K562 (cell line): ENCODE results near the gene FLAD1. TPM values are rescaled to one million over a fixed set of nuclear protein-coding genes. Genes with fewer than 3 reads are reported as not detected.

Experiments
- ATAC-seq: fragments of 200-7000 bp; cut with Tn5 transposase; 3 replicates; pipeline ENCODE4 v1.9.1; 2020; ENCODE audit warnings: moderate library complexity
- BruUV-seq: library from RNA; stranded (reverse); fragments of 400-500 nt; replicated peaks from 2 replicates; lab custom pipeline; 2021; lab: Mats Ljungman, UMichigan
- CTCF ChIA-PET: fragments of 300-600 bp; formaldehyde crosslinking; extraction: SDS; loops from one replicate; lab custom pipeline; 2021; ENCODE audit warnings: low intra/inter-chr PET ratio; lab: Yijun Ruan, JAX
- POLR2A ChIA-PET: fragments of 300-600, 350-650 bp; sonication (Branson Sonifier 250); formaldehyde crosslinking; extraction: SDS; loops from one replicate; lab custom pipeline; 2021; ENCODE audit warnings: antibody characterized with exemption, inconsistent platforms; lab: Yijun Ruan, JAX
- DNase-seq, 4 experiments: peaks; one replicate each; pipeline versions ENCODE4 v3.0.0 to v3.0.0-alpha.2; 2011 to 2018; ENCODE audit warnings: low spot score in 3 of 4, mixed read lengths in 3 of 4; ENCODE audit errors: extremely low read depth in 1 of 4
- FAIRE-seq: peaks from 2 replicates; lab custom pipeline; 2011; peaks lifted over from hg19 to GRCh38; lab: Jason Lieb, UNC
- H2AFZ ChIP-seq: 2 replicates; pipeline ENCODE4 v1.6.0; 2011; ENCODE audit warnings: low read depth, low read length, control low read depth, inconsistent platforms
- H3K27ac ChIP-seq: fragments of 200-600 bp; 3 replicates; pipeline ENCODE4 v1.8.0; 2011; ENCODE audit warnings: low read depth, mild to moderate bottlenecking, control low read depth, inconsistent platforms, low read length, moderate library complexity, mixed read lengths; ENCODE audit errors: extremely low read depth
- H3K27me3 ChIP-seq, 2 experiments: fragments of 300-600 bp in 1 of 2; 2 replicates in 1 of 2; 3 replicates in 1 of 2; pipeline versions ENCODE4 v1.6.0 to v1.8.0; 2011; ENCODE audit warnings: inconsistent platforms in 2 of 2, low read length in 2 of 2, mild to moderate bottlenecking in 1 of 2, mixed read lengths in 1 of 2, moderate library complexity in 1 of 2; ENCODE audit not compliant: control insufficient read depth in 2 of 2, insufficient read depth in 2 of 2
- H3K36me3 ChIP-seq: fragments of 300-600 bp; 3 replicates; pipeline ENCODE4 v1.8.0; 2011; ENCODE audit warnings: mild to moderate bottlenecking, low read length, inconsistent platforms; ENCODE audit not compliant: control insufficient read depth, insufficient read depth
- H3K4me1 ChIP-seq, 2 experiments: fragments of 200-600 bp in 1 of 2; replicated peaks in 1 of 2; 2 replicates in 1 of 2; 3 replicates in 1 of 2; pipeline versions ENCODE4 v1.5.1 to v1.8.0; 2011; ENCODE audit warnings: inconsistent platforms in 2 of 2, low read length in 2 of 2, mild to moderate bottlenecking in 1 of 2, mixed read lengths in 1 of 2, moderate library complexity in 1 of 2; ENCODE audit not compliant: control insufficient read depth in 2 of 2, insufficient read depth in 2 of 2
- H3K4me2 ChIP-seq: 2 replicates; pipeline ENCODE4 v1.6.1; 2011; ENCODE audit warnings: low read length, control low read depth, inconsistent platforms, mixed read lengths; ENCODE audit not compliant: insufficient read depth
- H3K4me3 ChIP-seq: fragments of 200-600 bp; sonication (generic), shearing (Covaris generic); 2 replicates; pipeline ENCODE4 v1.5.1; 2016; ENCODE audit warnings: control low read depth, inconsistent platforms
- H3K79me2 ChIP-seq: fragments of 200-600 bp; 3 replicates; pipeline ENCODE4 v1.8.0; 2011; ENCODE audit warnings: low read length, inconsistent platforms; ENCODE audit not compliant: control insufficient read depth, insufficient read depth
- H3K9ac ChIP-seq, 2 experiments: 2 replicates each; pipeline versions ENCODE4 v1.6.0 to v1.6.1; 2011; ENCODE audit warnings: low read depth in 2 of 2, low read length in 2 of 2, control low read depth in 1 of 2, inconsistent platforms in 1 of 2, mild to moderate bottlenecking in 1 of 2, mixed read lengths in 1 of 2; ENCODE audit not compliant: insufficient read depth in 1 of 2
- H3K9me1 ChIP-seq: one replicate; pipeline ENCODE4 v1.6.0; 2011; ENCODE audit warnings: inconsistent platforms, mild to moderate bottlenecking, low read length, moderate library complexity; ENCODE audit not compliant: control insufficient read depth, insufficient read depth
- H3K9me3 ChIP-seq: replicated peaks from 2 replicates; pipeline ENCODE4 v1.5.1; 2011; ENCODE audit warnings: low read depth, low read length, inconsistent platforms; ENCODE audit not compliant: control insufficient read depth, insufficient read depth
- H4K20me1 ChIP-seq: replicated peaks from 2 replicates; pipeline ENCODE4 v1.6.1; 2011; ENCODE audit warnings: low read length, inconsistent platforms, mixed read lengths; ENCODE audit not compliant: control insufficient read depth, insufficient read depth
- CBX3 ChIP-seq, 2 experiments: IDR thresholded peaks; 1 replicate in 1 of 2; 2 replicates in 1 of 2; pipeline ENCODE4 v1.6.1; 2012; ENCODE audit warnings: inconsistent platforms in 2 of 2, low read length in 2 of 2, borderline replicate concordance in 1 of 2, control low read depth in 1 of 2
- NR4A1 ChIP-seq, 2 experiments: fragments of 250-450 bp in 1 of 2; fragments of 450-650 bp in 1 of 2; sonication (Bioruptor Pico) in 1 of 2; IDR thresholded peaks; 2 replicates each; pipeline versions ENCODE4 v1.4.0 to v1.6.1; 2016 to 2020; ENCODE audit warnings: mild to moderate bottlenecking in 2 of 2, missing compliant biosample characterization in 1 of 2, missing genetic modification characterization in 1 of 2, moderate library complexity in 1 of 2
- SMARCE1 ChIP-seq: fragments of 450-650 bp; IDR thresholded peaks from 2 replicates; pipeline ENCODE4 v1.7.1; 2016; ENCODE audit warnings: mild to moderate bottlenecking
- STAT5B ChIP-seq: fragments of 250-450 bp; sonication (Bioruptor Pico); IDR thresholded peaks from 2 replicates; pipeline ENCODE4 v1.8.0; 2021; ENCODE audit warnings: mild to moderate bottlenecking, inconsistent platforms
- TAF1 ChIP-seq: IDR thresholded peaks from 2 replicates; pipeline ENCODE4 v1.6.1; 2011; ENCODE audit warnings: mild to moderate bottlenecking, low read length, moderate library complexity; ENCODE audit not compliant: insufficient read depth, control insufficient read depth, severe bottlenecking; ENCODE audit errors: extremely low read depth
- ZNF224 ChIP-seq: sonication (generic); formaldehyde crosslinking; IDR thresholded peaks from 2 replicates; pipeline ENCODE4 v1.8.0; 2022; ENCODE audit warnings: mild to moderate bottlenecking, missing genetic modification reagents
- WGBS: fragments of 100-300 bp; shearing (Covaris generic); methylation state at CpG from one replicate; pipeline ENCODE4 v1.1.6; 2016; ENCODE audit warnings: low coverage, mixed read lengths; ENCODE audit not compliant: insufficient coverage; ENCODE audit errors: missing lambda C conversion rate; 5-methylcytosine and 5-hydroxymethylcytosine counted together
- in situ Hi-C: fragments of 300-500 bp; cut with MboI; formaldehyde crosslinking; loops from 4 replicates; pipeline ENCODE4 v1.15.0; 2018; ENCODE audit warnings: inconsistent platforms, mixed read lengths
- intact Hi-C: fragments of 100-400 bp; cut with micrococcal nuclease; formaldehyde crosslinking; loops from 2 replicates; pipeline ENCODE4 v1.14.2; 2022
- polyA plus RNA-seq, 8 experiments: library from polyadenylated mRNA; depleted of rRNA in 4 of 8; stranded (reverse) in 5 of 8; unstranded in 3 of 8; fragments of >200 nt; fragmentation: Nextera tagmentation in 2 of 8; fragmentation: Illumina TruSeq in 1 of 8; extraction: Ambion mirVana in 2 of 8; extraction: Trizol in 1 of 8; gene quantifications; 2 replicates each; pipeline versions ENCODE4 v1.2.1 to v1.2.3, GENCODE V29; 2011 to 2014; ENCODE audit warnings: inconsistent platforms in 1 of 8, missing spikeins in 1 of 8
- total RNA-seq, 7 experiments: library from RNA; depleted of rRNA in 6 of 7; stranded (reverse); fragments of >200 nt in 6 of 7; fragmentation: Illumina TruSeq in 2 of 7; extraction: Trizol in 2 of 7; gene quantifications; 2 replicates each; pipeline versions ENCODE4 v1.2.1 to v1.2.3, GENCODE V29; 2011 to 2021; ENCODE audit warnings: low replicate concordance in 1 of 7
- TF ChIP-seq, protein P1 (sequence below): IDR thresholded peaks from 2 replicates; pipeline ENCODE4 v1.6.1; 2016; ENCODE audit warnings: missing genetic modification characterization, missing compliant biosample characterization

Gene FLAD1
- total and polyA plus RNA-seq, 9 of the 15 experiments (the other 6 are each of a cell fraction or from before 2014, with no cell fraction given), result 24.9 to 85.8 (median 67.0) TPM

DNA sequence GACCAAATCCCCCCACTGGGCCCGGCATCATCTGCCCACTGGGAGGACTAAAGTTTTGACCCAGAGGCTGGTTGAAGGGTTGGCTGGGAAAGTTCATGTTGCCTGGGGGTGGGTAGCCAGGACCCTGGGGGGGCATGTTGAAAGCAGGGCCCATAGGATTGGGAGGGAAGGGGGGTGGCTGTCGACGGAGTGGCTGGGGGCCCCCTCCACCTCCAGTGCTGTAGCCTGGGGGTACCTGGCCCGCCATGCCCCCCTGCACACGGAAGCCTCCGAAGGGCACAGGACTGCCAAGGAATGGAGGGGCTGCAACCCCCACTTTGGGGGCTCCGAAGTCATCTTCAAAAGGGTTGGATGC lies 23.7 kb upstream of the FLAD1 start:
- Histone ChIP-seq H3K79me2 (peaks cover 36% of the 10 kb centered on the region), H3K4me2 (no peak overlapping the region), H3K36me3 (peaks cover 39% of the 10 kb centered on the region; the same call in 2 of the 3 replicates), H3K27me3 (no peaks in the 10 kb centered on the region), H3K4me3 (no peak overlapping the region), H3K4me1 (peaks cover 36 to 57% of the 10 kb centered on the region in 2 experiments), H3K27ac (no peak overlapping the region), H4K20me1 (no peaks in the 10 kb centered on the region), H3K9ac (peak overlapping the region in 1 of 2 experiments; percentile 6; a peak in 1 of 4 replicates), H2AFZ (no peak overlapping the region), H3K9me1 (no peaks in the 10 kb centered on the region), H3K9me3 (no peaks in the 10 kb centered on the region)
- CTCF ChIA-PET, result interaction anchor here (0.7 kb wide), 1 partner anchor 194 kb away, joined by 3 read pairs; no protein-coding TSS in a partner anchor
- FAIRE-seq (no peak), ATAC-seq (no peak), DNase-seq (no peak)
- BruUV-seq, result no TSS peak
- intact Hi-C loops, result no loop called here
- in situ Hi-C loops, result loop anchor here (5.0 kb wide), 1 partner anchor 103 kb away; the partner anchor contains the start of gene EFNA4
- no peak for TF ChIP-seq STAT5B (CRISPR knock-in tag)
- no peak for TF ChIP-seq NR4A1 (CRISPR knock-in tag; IDR thresholded peaks at IDR 0.05)
- TF ChIP-seq NR4A1 (tag; IDR thresholded peaks at IDR 0.05), result no peak
- WGBS, result 100% methylated on average over 3 of the region's 7 CpGs
- POLR2A ChIA-PET, result interaction anchor here (0.6 to 7.0 kb wide), 3 partner anchors 9 to 343 kb away, joined by 3 to 80 read pairs (median 3); partner anchors contain the start of genes CKS1B and SHC1

DNA sequence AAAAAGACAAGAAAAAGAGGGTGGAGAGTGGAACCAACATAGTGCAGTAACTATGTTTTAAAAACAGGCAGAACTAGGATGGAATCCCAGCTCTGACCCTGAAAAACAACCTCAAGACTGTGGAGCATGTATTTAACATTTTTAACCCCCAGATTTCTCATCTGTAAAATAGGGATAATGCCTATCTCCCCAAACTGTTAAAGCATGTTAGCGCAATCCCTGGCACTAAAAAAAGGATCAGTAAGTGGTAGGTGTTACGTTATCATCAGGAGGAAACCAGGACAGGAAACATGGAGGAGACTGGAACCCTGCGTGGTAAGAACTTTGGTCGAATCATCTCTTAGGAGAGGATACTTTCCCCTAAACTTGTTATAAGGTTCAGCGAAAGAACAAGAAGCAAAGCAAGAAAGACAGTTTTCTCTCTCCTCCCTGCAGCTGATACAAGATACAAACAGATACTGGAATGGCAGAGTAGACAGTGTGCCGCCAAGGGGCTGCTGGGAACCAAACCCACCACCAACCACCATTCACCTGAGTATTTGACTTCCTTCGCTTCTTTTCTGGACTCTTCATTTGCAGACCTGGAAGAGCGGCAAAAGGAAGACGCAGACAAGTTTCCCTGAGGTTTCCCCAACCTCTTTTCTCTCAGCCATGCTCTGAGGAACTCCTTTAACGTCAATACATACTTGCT lies 22.6 kb upstream of the FLAD1 start:
- Histone ChIP-seq H3K4me1 (peaks cover 29 to 60% of the 10 kb centered on the region in 2 experiments), H3K9me3 (no peaks in the 10 kb centered on the region), H2AFZ (no peak overlapping the region), H3K36me3 (peaks cover 49% of the 10 kb centered on the region; the same call in 2 of the 3 replicates), H3K79me2 (peaks cover 36% of the 10 kb centered on the region), H4K20me1 (no peaks in the 10 kb centered on the region), H3K9me1 (no peaks in the 10 kb centered on the region), H3K4me3 (peak overlapping the region; percentile 91), H3K27ac (peak overlapping the region; percentile 99), H3K27me3 (no peaks in the 10 kb centered on the region), H3K4me2 (peak overlapping the region; percentile 90), H3K9ac (peak overlapping the region; percentile 97 to 99)
- TF ChIP-seq TAF1 (no peak), ZNF224 (CRISPR knock-in tag) (0 out of 2 replicates have a peak, but pooled peaks have one; percentile 25), SMARCE1 (0 out of 2 replicates have a peak, but pooled peaks have one; percentile 19), CBX3 (IDR thresholded peaks at IDR 0.05; ENCODE audit: borderline replicate concordance in 1 of 2, low read length in 2 of 2) (0 out of 3 replicates have a peak, but pooled peaks of 1 of the 2 experiments have one; percentile 15)
- TF ChIP-seq, protein P1, sequence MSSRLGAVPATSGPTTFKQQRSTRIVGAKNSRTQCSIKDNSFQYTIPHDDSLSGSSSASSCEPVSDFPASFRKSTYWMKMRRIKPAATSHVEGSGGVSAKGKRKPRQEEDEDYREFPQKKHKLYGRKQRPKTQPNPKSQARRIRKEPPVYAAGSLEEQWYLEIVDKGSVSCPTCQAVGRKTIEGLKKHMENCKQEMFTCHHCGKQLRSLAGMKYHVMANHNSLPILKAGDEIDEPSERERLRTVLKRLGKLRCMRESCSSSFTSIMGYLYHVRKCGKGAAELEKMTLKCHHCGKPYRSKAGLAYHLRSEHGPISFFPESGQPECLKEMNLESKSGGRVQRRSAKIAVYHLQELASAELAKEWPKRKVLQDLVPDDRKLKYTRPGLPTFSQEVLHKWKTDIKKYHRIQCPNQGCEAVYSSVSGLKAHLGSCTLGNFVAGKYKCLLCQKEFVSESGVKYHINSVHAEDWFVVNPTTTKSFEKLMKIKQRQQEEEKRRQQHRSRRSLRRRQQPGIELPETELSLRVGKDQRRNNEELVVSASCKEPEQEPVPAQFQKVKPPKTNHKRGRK (tag), result peak; percentile 76
- no peak for DNase-seq
- under 1% methylated on average over 10 of the region's 10 CpGs for WGBS
- CTCF ChIA-PET, result interaction anchor here (0.5 to 2.7 kb wide), 4 partner anchors 40 to 89 kb away, joined by 3 to 28 read pairs (median 5); no protein-coding TSS in a partner anchor
- intact Hi-C loops (loop anchor here (2.0 to 5.0 kb wide), 3 partner anchors 40 to 122 kb away; no protein-coding TSS in a partner anchor), in situ Hi-C loops (no loop called here)
- FAIRE-seq, result peak; percentile 65
- BruUV-seq, result TSS peak; percentile 64
- no peak for ATAC-seq
- POLR2A ChIA-PET, result interaction anchor here (0.6 to 7.0 kb wide), 11 partner anchors 8 to 347 kb away, joined by 3 to 80 read pairs (median 4); partner anchors contain the start of genes CKS1B and SHC1
